Eye (tissue), 1 donor: Measurements from ENCODE around the gene PPIP5K1.
A peak's percentile ranks its signal among the peaks of the same experiment; 100 is the strongest.
"Not testable (repeated sequence)": the region's sequence is repeated elsewhere in the genome, so short reads cannot be mapped to it uniquely, and the experiment has no call there.

Experiments used
- DNase-seq: peaks from one replicate; pipeline ENCODE4 v3.0.0-alpha.2; 2015

The PPIP5K1 gene

DNA sequence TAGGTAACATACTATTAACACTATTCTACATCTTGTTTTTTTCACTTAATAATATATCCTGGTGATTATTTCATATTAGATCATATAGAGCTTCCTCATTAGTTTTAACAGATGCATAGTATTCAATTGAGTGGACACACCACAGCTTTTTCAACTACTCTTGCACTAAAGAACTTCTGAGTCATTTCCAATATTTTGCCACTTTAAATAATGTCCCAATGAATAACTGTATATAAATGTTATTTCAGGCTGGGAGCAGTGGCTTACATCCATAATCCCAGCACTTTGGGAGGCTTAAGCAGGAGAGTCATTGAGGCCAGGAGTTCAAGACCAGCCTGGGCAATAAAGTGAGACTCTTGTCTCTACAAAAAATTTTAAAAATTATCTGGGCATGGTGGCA lies 45.7 kb downstream of the PPIP5K1 start:
- no peak for DNase-seq

- no peak for DNase-seq
These were observed 48.2 kb downstream of the PPIP5K1 start for GRCh38 chr15:43541785-43542184.

- DNase-seq, result no peak
These were observed 51.9 kb downstream of the PPIP5K1 start for GRCh38 chr15:43538091-43538490.

DNA sequence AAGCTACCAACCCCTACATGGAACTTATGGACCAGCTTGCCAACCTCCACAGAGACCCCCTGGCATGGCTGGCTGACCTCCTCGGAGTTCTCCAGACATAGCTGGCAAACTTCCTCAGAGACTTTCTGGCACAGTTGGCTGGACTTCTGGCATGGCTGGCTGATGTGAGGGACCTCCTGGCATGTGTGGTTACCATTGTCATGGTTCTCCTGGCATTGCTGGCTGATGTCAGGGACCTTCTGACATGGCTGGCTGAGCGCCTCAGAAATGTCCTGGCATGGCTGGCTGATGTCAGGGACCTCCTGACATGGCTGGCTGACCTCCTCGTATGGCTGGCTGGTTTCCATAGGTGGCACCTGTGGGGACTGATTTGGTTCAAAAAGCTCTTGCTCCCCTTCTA lies 55.1 kb downstream of the PPIP5K1 start:
- no peak for DNase-seq

GRCh38 chr15:43532826-43533225 lies 57.2 kb downstream of the PPIP5K1 start:
- DNase-seq, result not testable (repeated sequence)

DNA sequence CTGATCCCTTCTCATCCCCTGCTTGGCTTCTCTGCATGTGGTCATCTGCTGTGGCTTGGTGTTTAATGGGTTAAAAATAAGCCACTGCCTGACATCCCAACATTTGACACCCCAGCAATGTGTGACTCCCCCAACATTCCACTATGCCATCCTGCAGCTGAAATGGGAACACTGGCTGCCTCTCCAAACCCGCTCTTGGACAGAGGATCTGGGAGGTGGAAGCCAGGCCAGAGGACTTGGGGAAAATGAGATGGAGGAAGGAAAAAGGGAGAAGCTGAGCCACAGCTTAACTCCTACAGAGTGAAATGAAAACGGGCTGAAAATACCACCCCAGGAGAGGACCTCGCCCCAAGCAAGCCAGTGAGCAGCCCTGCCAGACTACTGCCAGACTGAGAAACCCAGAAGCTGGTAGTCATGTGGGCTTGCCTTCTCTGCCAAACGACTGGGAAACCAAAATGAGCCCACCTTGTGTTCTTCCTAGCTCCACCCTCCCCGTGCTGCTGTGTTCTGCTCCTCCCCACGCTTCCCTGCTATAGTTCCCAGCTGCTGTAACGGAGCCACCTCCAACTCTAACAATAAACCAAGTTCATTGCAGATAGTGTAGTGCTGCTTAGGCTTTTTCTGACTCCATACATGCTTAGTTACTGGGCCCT lies 58.9 kb downstream of the PPIP5K1 start:
- DNase-seq, result peak; percentile 30

- no peak for DNase-seq
These were observed 60.2 kb downstream of the PPIP5K1 start for GRCh38 chr15:43529587-43530345.

DNA sequence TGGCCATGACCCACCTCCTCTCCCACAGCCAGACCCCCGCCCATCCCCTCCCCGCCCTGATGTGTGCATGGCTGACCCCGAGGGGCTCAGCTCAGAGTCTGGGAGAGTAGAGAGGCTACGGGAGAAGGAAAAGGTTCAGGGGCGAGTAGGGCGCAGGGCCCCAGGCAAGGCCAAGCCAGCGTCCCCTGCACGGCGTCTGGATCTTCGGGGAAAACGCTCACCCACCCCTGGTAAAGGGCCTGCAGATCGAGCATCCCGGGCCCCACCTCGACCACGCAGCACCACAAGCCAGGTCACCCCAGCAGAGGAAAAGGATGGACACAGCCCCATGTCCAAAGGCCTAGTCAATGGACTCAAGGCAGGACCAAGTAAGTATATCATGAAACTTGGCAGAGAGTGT lies 60.9 kb downstream of the PPIP5K1 start:
- DNase-seq, result no peak

- no peak for DNase-seq
These were observed 61.4 kb downstream of the PPIP5K1 start for GRCh38 chr15:43528542-43529007.

DNA sequence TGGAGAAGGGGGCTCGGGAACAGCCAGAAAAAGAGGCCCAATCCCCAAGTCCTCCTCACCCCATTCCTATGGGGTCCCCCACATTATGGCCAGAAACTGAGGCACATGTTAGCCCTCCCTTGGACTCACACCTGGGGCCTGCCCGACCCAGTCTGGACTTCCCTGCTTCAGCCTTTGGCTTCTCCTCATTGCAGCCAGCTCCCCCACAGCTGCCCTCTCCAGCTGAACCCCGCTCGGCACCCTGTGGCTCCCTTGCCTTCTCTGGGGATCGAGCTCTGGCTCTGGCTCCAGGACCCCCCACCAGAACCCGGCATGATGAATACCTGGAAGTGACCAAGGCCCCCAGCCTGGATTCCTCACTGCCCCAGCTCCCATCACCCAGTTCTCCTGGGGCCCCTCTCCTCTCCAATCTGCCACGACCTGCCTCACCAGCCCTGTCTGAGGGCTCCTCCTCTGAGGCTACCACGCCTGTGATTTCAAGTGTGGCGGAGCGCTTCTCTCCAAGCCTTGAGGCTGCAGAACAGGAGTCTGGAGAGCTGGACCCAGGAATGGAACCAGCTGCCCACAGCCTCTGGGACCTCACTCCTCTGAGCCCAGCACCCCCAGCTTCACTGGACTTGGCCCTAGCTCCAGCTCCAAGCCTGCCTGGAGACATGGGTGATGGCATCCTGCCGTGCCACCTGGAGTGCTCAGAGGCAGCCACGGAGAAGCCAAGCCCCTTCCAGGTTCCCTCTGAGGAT lies 62.0 kb downstream of the PPIP5K1 start:
- no peak for DNase-seq

GRCh38 chr15:43527016-43527801 lies 62.8 kb downstream of the PPIP5K1 start:
- no peak for DNase-seq

DNA sequence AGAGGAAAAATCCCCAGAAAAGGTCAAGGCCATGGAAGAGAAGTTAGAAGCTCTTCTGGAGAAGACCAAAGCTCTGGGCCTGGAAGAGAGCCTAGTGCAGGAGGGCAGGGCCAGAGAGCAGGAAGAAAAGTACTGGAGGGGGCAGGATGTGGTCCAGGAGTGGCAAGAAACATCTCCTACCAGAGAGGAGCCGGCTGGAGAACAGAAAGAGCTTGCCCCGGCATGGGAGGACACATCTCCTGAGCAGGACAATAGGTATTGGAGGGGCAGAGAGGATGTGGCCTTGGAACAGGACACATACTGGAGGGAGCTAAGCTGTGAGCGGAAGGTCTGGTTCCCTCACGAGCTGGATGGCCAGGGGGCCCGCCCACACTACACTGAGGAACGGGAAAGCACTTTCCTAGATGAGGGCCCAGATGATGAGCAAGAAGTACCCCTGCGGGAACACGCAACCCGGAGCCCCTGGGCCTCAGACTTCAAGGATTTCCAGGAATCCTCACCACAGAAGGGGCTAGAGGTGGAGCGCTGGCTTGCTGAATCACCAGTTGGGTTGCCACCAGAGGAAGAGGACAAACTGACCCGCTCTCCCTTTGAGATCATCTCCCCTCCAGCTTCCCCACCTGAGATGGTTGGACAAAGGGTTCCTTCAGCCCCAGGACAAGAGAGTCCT lies 63.6 kb downstream of the PPIP5K1 start:
- no peak for DNase-seq

- no peak for DNase-seq
These were observed 64.9 kb downstream of the PPIP5K1 start for GRCh38 chr15:43525131-43525530.

DNA sequence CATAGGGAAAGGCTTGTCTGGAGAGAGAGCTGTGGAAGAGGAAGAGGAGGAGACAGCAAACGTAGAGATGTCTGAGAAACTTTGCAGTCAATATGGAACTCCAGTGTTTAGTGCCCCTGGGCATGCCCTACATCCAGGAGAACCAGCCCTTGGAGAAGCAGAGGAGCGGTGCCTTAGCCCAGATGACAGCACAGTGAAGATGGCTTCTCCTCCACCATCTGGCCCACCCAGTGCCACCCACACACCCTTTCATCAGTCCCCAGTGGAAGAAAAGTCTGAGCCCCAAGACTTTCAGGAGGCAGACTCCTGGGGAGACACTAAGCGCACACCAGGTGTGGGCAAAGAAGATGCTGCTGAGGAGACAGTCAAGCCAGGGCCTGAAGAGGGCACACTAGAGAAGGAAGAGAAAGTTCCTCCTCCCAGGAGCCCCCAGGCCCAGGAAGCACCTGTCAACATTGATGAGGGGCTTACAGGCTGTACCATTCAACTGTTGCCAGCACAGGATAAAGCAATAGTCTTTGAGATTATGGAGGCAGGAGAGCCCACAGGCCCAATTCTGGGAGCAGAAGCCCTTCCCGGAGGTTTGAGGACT lies 65.7 kb downstream of the PPIP5K1 start:
- no peak for DNase-seq

GRCh38 chr15:43523646-43524045 lies 66.4 kb downstream of the PPIP5K1 start:
- DNase-seq, result no peak

- DNase-seq, result no peak
These were observed 67.8 kb downstream of the PPIP5K1 start for GRCh38 chr15:43522247-43522646.

DNA sequence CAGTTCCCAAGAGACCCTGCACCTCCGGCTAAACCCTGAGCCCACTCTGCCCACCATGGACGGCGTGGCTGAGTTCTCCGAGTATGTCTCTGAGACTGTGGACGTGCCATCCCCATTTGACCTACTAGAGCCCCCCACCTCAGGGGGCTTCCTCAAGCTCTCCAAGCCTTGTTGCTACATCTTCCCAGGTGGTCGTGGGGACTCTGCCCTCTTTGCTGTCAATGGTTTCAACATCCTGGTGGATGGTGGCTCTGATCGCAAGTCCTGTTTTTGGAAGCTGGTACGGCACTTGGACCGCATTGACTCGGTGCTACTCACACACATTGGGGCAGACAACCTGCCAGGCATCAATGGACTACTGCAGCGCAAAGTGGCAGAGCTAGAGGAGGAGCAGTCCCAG lies 68.6 kb downstream of the PPIP5K1 start:
- no peak for DNase-seq

- no peak for DNase-seq
These were observed 69.9 kb downstream of the PPIP5K1 start for GRCh38 chr15:43520138-43520537.

- peak; percentile 9 for DNase-seq
These were observed 70.8 kb downstream of the PPIP5K1 start for GRCh38 chr15:43519196-43519595.

DNA sequence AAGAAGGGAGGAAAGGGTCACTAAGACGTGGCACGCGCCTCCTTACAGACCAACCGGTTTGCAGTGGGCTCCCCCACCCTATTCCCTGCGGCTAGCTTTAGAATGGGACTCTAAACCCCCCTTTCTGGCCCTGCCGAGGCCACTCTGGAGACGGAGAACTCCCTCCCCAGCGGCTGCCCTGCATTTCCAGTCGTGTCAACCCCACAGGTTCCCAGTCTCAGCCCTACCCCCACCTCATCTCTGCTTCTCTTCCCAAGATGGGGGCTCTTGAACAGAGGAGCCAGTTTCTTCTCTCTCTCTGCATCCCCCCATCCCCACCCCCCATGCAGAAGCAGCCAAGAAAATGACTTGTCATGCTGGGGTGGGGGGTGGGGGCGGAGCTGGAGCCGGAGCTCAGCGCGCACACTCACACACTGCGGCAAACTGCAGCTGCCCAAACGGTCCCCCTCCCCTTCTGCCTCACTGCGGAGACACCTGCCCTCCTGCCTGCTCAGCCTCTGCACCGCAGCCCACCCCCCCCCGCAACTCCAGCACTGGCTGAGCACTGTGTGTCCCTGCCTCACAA lies 71.7 kb downstream of the PPIP5K1 start:
- peak; percentile 80 for DNase-seq

DNA sequence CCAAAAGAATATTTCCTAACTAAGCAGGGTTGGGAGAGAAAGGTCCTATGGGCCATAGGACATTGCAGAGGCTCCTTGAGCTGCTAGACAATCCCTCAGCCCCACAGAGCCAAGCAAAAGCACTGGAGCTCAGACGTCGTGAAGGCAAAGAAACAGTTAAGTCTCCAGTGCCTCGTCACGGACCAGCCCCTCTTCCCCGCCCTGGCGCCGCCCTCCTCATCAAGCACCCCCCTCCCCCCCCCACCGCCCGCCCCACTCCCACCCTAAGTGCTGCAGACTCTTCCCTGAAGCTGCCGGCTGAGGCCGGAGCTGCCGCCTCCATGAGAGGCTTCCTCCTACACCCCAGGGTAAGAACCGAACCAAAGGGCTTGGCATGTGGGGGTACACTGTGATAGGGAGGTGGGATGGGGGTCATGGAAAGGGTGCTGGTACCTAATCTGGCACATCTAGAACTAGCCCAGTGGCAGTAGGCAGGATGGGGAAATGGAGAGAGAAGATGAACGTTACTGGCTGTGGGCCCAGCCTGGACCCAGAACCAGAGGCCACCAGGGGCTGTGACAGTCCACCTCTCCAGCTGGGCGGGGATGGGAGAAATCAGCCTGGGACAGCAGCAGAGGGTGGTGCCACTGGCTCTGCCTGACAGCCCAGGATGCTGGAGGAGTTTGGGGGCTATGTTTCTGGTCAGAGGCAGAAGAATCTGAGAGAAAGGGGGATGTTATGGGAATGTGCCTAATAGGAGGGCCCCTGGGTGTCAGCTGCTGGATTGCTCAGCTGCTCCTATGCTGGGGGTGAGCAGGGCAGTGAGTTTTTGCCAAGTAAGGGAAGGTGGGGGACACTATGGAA lies 72.4 kb downstream of the PPIP5K1 start, which contains the start of gene MAP1A:
MAP1A (plus strand) TSS at position 255 of the 843 bp plus-strand sequence. CDS start 3,866 bp downstream, outside the sequence.
- peak; percentile 92 for DNase-seq
